SK-N-SH (cell line): ENCODE data around the gene LPP. TPM values are rescaled to one million over a fixed set of nuclear protein-coding genes. Genes with fewer than 3 reads are reported as not detected.

Experiments used
- CTCF ChIA-PET: fragments of 300-600, 350-600 bp; formaldehyde crosslinking; extraction: SDS; loops from one replicate; lab custom pipeline; 2021; lab: Yijun Ruan, JAX
- POLR2A ChIA-PET: fragments of 350-600 bp; sonication (Branson Sonifier 250); formaldehyde crosslinking; extraction: SDS; loops from one replicate; lab custom pipeline; 2020; ENCODE audit warnings: antibody characterized with exemption, inconsistent platforms; lab: Yijun Ruan, JAX
- DNase-seq: peaks from one replicate; pipeline ENCODE4 v3.0.0; 2012
- H2AFZ ChIP-seq: fragments of 200-600 bp; sonication (generic); 2 replicates; pipeline ENCODE4 v1.8.1; 2016; ENCODE audit warnings: antibody characterized with exemption, mild to moderate bottlenecking, low read depth
- H3F3A ChIP-seq: fragments of 200-600 bp; sonication (generic); replicated peaks from 2 replicates; pipeline ENCODE3; 2016; ENCODE audit warnings: antibody characterized with exemption, mild to moderate bottlenecking; ENCODE audit not compliant: insufficient read depth
- H3K27ac ChIP-seq, 2 experiments: fragments of 200-500 bp in 1 of 2; fragments of 200-600 bp in 1 of 2; sonication (Bioruptor generic) in 1 of 2; sonication (generic), shearing (Covaris generic) in 1 of 2; 2 replicates each; pipeline versions ENCODE4 v1.5.1 to v1.6.1; 2014 to 2016; ENCODE audit warnings: low read depth in 2 of 2, inconsistent platforms in 1 of 2, low read length in 1 of 2, mild to moderate bottlenecking in 1 of 2, mixed read lengths in 1 of 2
- H3K27me3 ChIP-seq: fragments of 200-600 bp; sonication (generic), shearing (Covaris generic); 2 replicates; pipeline ENCODE4 v1.6.1; 2016; ENCODE audit warnings: mixed run types; ENCODE audit not compliant: insufficient read depth
- H3K36me3 ChIP-seq, 2 experiments: fragments of 200-500 bp in 1 of 2; fragments of 200-600 bp in 1 of 2; sonication (Bioruptor generic) in 1 of 2; sonication (generic) in 1 of 2; replicated peaks in 1 of 2; 2 replicates each; pipeline versions ENCODE3 to v1.5.1; 2014 to 2016; ENCODE audit warnings: low read length in 1 of 2, mild to moderate bottlenecking in 1 of 2; ENCODE audit not compliant: insufficient read depth in 2 of 2, control insufficient read depth in 1 of 2
- H3K4me1 ChIP-seq, 2 experiments: fragments of 200-500 bp in 1 of 2; fragments of 200-600 bp in 1 of 2; sonication (Bioruptor generic) in 1 of 2; sonication (generic), shearing (Covaris generic) in 1 of 2; 2 replicates each; pipeline versions ENCODE4 v1.5.1 to v1.6.1; 2014 to 2016; ENCODE audit warnings: low read depth in 1 of 2, low read length in 1 of 2, mixed run types in 1 of 2; ENCODE audit not compliant: insufficient read depth in 2 of 2, control insufficient read depth in 1 of 2
- H3K4me2 ChIP-seq: fragments of 200-600 bp; sonication (generic), shearing (Covaris generic); 2 replicates; pipeline ENCODE4 v1.6.1; 2017; ENCODE audit warnings: mixed run types
- H3K4me3 ChIP-seq, 2 experiments: fragments of 200-500 bp in 1 of 2; fragments of 200-600 bp in 1 of 2; sonication (Bioruptor generic) in 1 of 2; sonication (generic), shearing (Covaris generic) in 1 of 2; 2 replicates each; pipeline versions ENCODE4 v1.5.1 to v1.8.1; 2014 to 2016; ENCODE audit warnings: low read depth in 2 of 2, inconsistent platforms in 1 of 2, low read length in 1 of 2, mild to moderate bottlenecking in 1 of 2, mixed read lengths in 1 of 2, moderate library complexity in 1 of 2
- H3K79me2 ChIP-seq: fragments of 200-600 bp; sonication (generic); 2 replicates; pipeline ENCODE4 v1.8.1; 2017; ENCODE audit warnings: mild to moderate bottlenecking; ENCODE audit not compliant: insufficient read depth
- H3K9ac ChIP-seq: fragments of 200-600 bp; sonication (generic); 2 replicates; pipeline ENCODE4 v1.6.1; 2017; ENCODE audit warnings: mixed run types
- H3K9me2 ChIP-seq: fragments of 200-600 bp; sonication (generic); 2 replicates; pipeline ENCODE4 v1.6.1; 2017; ENCODE audit warnings: mixed run types
- H3K9me3 ChIP-seq: fragments of 200-600 bp; sonication (generic); 2 replicates; pipeline ENCODE4 v1.6.1; 2017; ENCODE audit warnings: mixed run types, mild to moderate bottlenecking, moderate library complexity
- H4K20me1 ChIP-seq: fragments of 200-600 bp; sonication (generic); 2 replicates; pipeline ENCODE4 v1.6.1; 2017; ENCODE audit warnings: mild to moderate bottlenecking, mixed run types; ENCODE audit not compliant: insufficient read depth
- ELF1 ChIP-seq: IDR thresholded peaks from 2 replicates; pipeline ENCODE4 v1.4.0; 2012
- EP300 ChIP-seq, 2 experiments: IDR thresholded peaks; 2 replicates each; pipeline versions ENCODE4 v1.4.0 to v1.6.1; 2012; ENCODE audit warnings: borderline replicate concordance in 1 of 2, low read depth in 1 of 2, low read length in 1 of 2
- EZH2phosphoT487 ChIP-seq: fragments of 200-600 bp; sonication (generic); IDR thresholded peaks from 2 replicates; pipeline ENCODE4 v1.6.1; 2017; ENCODE audit warnings: low read depth, mixed run types, mild to moderate bottlenecking, antibody characterized with exemption, moderate library complexity, borderline replicate concordance
- FOSL2 ChIP-seq: IDR thresholded peaks from 2 replicates; pipeline ENCODE4 v1.4.0; 2012; ENCODE audit warnings: low read depth, mild to moderate bottlenecking, moderate library complexity, borderline replicate concordance
- FOXJ3 ChIP-seq: sonication (generic); formaldehyde crosslinking; IDR thresholded peaks from 2 replicates; pipeline ENCODE4 v1.5.1; 2020; ENCODE audit warnings: mild to moderate bottlenecking, missing genetic modification reagents
- GABPA ChIP-seq: IDR thresholded peaks from 2 replicates; pipeline ENCODE4 v1.4.0; 2012; ENCODE audit warnings: low read depth, mild to moderate bottlenecking
- GATA2 ChIP-seq: sonication (generic); formaldehyde crosslinking; IDR thresholded peaks from 2 replicates; pipeline ENCODE4 v1.5.0; 2020; ENCODE audit warnings: mild to moderate bottlenecking, missing genetic modification reagents
- JUND ChIP-seq: IDR thresholded peaks from 2 replicates; pipeline ENCODE4 v1.4.0; 2012
- MEF2A ChIP-seq: IDR thresholded peaks from 2 replicates; pipeline ENCODE4 v1.4.0; 2012; ENCODE audit warnings: low read depth, borderline replicate concordance
- MXI1 ChIP-seq: IDR thresholded peaks from 2 replicates; pipeline ENCODE4 v1.6.1; 2012; ENCODE audit warnings: mild to moderate bottlenecking, low read depth, low read length, improper control_type of control experiment
- NFIC ChIP-seq: IDR thresholded peaks from 2 replicates; pipeline ENCODE4 v1.4.0; 2012; ENCODE audit warnings: borderline replicate concordance
- NRF1 ChIP-seq: IDR thresholded peaks from 2 replicates; pipeline ENCODE4 v1.6.1; 2012; ENCODE audit warnings: low read depth, mild to moderate bottlenecking, low read length
- RAD21 ChIP-seq: IDR thresholded peaks from 2 replicates; pipeline ENCODE4 v1.6.1; 2012; ENCODE audit warnings: mild to moderate bottlenecking, low read length
- RCOR1 ChIP-seq: fragments of 150-350 bp; IDR thresholded peaks from 2 replicates; pipeline ENCODE4 v1.6.1; 2017; ENCODE audit warnings: antibody characterized with exemption, low read length
- RFX5 ChIP-seq: IDR thresholded peaks from 2 replicates; pipeline ENCODE4 v1.6.1; 2012; ENCODE audit warnings: mild to moderate bottlenecking, improper control_type of control experiment, low read length
- RXRA ChIP-seq: IDR thresholded peaks from 2 replicates; pipeline ENCODE4 v1.4.0; 2012; ENCODE audit warnings: low read depth, mild to moderate bottlenecking, borderline replicate concordance
- SMC3 ChIP-seq: IDR thresholded peaks from 2 replicates; pipeline ENCODE4 v1.6.1; 2012; ENCODE audit warnings: low read depth, low read length, improper control_type of control experiment
- TAF1 ChIP-seq: IDR thresholded peaks from 2 replicates; pipeline ENCODE4 v1.6.1; 2012; ENCODE audit warnings: low read depth, mild to moderate bottlenecking, low read length, moderate library complexity, borderline replicate concordance
- TCF12 ChIP-seq: IDR thresholded peaks from 2 replicates; pipeline ENCODE4 v1.4.0; 2012
- TEAD4 ChIP-seq: IDR thresholded peaks from 2 replicates; pipeline ENCODE4 v1.4.0; 2012; ENCODE audit warnings: mild to moderate bottlenecking, borderline replicate concordance; ENCODE audit not compliant: insufficient read depth
- YY1 ChIP-seq: IDR thresholded peaks from 2 replicates; pipeline ENCODE4 v1.4.0; 2012; ENCODE audit warnings: low read depth, mild to moderate bottlenecking
- WGBS: methylation state at CpG from one replicate; pipeline ENCODE4 v1.1.6; 2017; ENCODE audit warnings: low lambda C conversion rate; 5-methylcytosine and 5-hydroxymethylcytosine counted together
- polyA plus RNA-seq, 3 experiments: library from polyadenylated mRNA; depleted of rRNA; stranded (reverse); fragments of >200 nt; gene quantifications; 2 replicates each; pipeline ENCODE4 v1.2.3, GENCODE V29; 2012
- TF ChIP-seq, protein P1 (sequence below): IDR thresholded peaks from 2 replicates; pipeline ENCODE4 v1.4.0; 2012; ENCODE audit warnings: low read depth
- TF ChIP-seq, protein P2 (sequence below): IDR thresholded peaks from 2 replicates; pipeline ENCODE4; 2012
- TF ChIP-seq, protein P3 (sequence below): fragments of 150-350 bp; IDR thresholded peaks from 2 replicates; pipeline ENCODE4 v1.6.1; 2017; ENCODE audit warnings: antibody characterized with exemption, low read length, low read depth, borderline replicate concordance
- TF ChIP-seq, protein P4 (sequence below): IDR thresholded peaks from 2 replicates; pipeline ENCODE4 v1.4.0; 2012; ENCODE audit warnings: low read depth, borderline replicate concordance

Gene LPP
- polyA plus RNA-seq, 1 of the 3 experiments (the other 2 are of a cell fraction) = 6.6 TPM

DNA sequence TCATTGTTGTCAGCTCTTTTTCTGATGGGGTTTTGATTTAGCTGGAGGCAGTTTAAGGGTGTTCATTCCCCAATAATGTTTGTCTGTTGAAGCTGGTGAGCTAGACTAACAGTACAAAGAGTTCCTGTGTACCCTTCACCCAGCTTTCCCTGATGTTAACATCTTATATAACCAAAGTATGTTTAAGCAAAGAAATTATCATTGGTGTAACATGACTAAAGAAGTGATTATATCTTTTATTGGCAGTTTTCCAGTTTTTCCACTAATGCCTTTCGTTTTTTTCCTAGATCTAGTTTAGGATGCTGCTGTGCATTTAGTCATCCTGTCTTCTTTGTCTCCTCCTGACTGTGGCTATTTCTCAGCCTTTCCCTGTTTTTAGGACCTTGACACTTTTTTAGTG, 165.6 kb downstream of the LPP start:
- no peaks in the 10 kb centered on the region for H3K9me3 ChIP-seq
- no peaks in the 10 kb centered on the region for H3K9me2 ChIP-seq
- H3K79me2 ChIP-seq = peaks cover 89% of the 10 kb centered on the region
- no peaks in the 10 kb centered on the region for H3K36me3 ChIP-seq
- H3K4me2 ChIP-seq = peak overlapping the region; percentile 20; the same call in 1 of the 2 replicates
- H3K27ac ChIP-seq = peak overlapping the region in 1 of 2 experiments; percentile 81; a peak in 2 of 4 replicates
- H3K4me3 ChIP-seq = no peak overlapping the region
- TF ChIP-seq TEAD4 (no peak), EP300 (IDR thresholded peaks at IDR 0.05; ENCODE audit: borderline replicate concordance in 1 of 2, low read depth in 1 of 2, low read length in 1 of 2) (peak in 1 of 2 experiments; percentile 27; a peak in 1 of 4 replicates), ELF1 (no peak), FOSL2 (peak; percentile 55; the same call in 1 of the 2 replicates), NRF1 (no peak), RAD21 (no peak), SMC3 (no peak), YY1 (no peak), TCF12 (peak; percentile 50), GATA2 (no peak), JUND (peak; percentile 52), NFIC (peak; percentile 91), TAF1 (no peak)
- TF ChIP-seq, protein P1, sequence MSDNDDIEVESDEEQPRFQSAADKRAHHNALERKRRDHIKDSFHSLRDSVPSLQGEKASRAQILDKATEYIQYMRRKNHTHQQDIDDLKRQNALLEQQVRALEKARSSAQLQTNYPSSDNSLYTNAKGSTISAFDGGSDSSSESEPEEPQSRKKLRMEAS = no peak
- TF ChIP-seq, protein P2, sequence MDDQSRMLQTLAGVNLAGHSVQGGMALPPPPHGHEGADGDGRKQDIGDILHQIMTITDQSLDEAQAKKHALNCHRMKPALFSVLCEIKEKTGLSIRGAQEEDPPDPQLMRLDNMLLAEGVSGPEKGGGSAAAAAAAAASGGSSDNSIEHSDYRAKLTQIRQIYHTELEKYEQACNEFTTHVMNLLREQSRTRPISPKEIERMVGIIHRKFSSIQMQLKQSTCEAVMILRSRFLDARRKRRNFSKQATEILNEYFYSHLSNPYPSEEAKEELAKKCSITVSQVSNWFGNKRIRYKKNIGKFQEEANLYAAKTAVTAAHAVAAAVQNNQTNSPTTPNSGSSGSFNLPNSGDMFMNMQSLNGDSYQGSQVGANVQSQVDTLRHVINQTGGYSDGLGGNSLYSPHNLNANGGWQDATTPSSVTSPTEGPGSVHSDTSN = peak; percentile 43; the same call in 1 of the 2 replicates
- TF ChIP-seq, protein P3, sequence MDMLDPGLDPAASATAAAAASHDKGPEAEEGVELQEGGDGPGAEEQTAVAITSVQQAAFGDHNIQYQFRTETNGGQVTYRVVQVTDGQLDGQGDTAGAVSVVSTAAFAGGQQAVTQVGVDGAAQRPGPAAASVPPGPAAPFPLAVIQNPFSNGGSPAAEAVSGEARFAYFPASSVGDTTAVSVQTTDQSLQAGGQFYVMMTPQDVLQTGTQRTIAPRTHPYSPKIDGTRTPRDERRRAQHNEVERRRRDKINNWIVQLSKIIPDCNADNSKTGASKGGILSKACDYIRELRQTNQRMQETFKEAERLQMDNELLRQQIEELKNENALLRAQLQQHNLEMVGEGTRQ = no peak
- peak overlapping the region; percentile 22; the same call in 1 of the 2 replicates for H3K9ac ChIP-seq
- H2AFZ ChIP-seq = no peak overlapping the region
- peaks cover 34% of the 10 kb centered on the region for H3F3A ChIP-seq
- DNase-seq = no peak
- 3% methylated on average over 1 of the region's 1 CpG for WGBS
- POLR2A ChIA-PET = no interaction called here
- H3K27me3 ChIP-seq = no peaks in the 10 kb centered on the region
- H3K4me1 ChIP-seq = peaks cover 0 to 22% of the 10 kb centered on the region in 2 experiments; a peak in 1 of 4 replicates
- CTCF ChIA-PET = no interaction called here
- H4K20me1 ChIP-seq = no peaks in the 10 kb centered on the region

DNA sequence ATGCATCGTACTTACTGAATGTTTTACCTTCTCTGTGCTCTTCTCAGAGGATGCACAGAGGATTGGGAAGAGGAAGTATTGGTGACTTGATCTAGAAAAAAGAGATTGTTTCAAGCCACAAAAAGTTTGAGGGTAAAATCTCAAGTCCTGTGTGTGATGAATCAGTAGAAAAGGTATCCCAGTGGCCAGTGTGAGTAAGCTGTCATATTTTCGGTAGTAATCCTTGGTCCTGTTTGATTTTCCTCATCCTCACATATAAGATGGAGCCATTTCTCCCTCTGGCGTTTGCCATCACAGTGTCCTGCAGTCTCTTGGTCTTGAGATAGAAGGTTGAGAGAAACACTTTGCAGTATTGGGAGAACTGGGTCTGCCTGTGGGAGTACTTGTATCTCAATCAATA, 166.8 kb downstream of the LPP start:
- H4K20me1 ChIP-seq = no peaks in the 10 kb centered on the region
- peaks cover 30% of the 10 kb centered on the region for H3F3A ChIP-seq
- H3K4me2 ChIP-seq = peak overlapping the region; percentile 20
- no peaks in the 10 kb centered on the region for H3K27me3 ChIP-seq
- H3K9ac ChIP-seq = no peak overlapping the region; the same call in 1 of the 2 replicates
- no peak for DNase-seq
- H2AFZ ChIP-seq = no peak overlapping the region
- H3K27ac ChIP-seq = peak overlapping the region in 1 of 2 experiments; percentile 81; a peak in 2 of 4 replicates
- 27% methylated on average over 3 of the region's 3 CpGs for WGBS
- H3K9me3 ChIP-seq = no peaks in the 10 kb centered on the region
- CTCF ChIA-PET = no interaction called here
- POLR2A ChIA-PET = no interaction called here
- peaks cover 88% of the 10 kb centered on the region for H3K79me2 ChIP-seq
- no peak overlapping the region for H3K4me3 ChIP-seq
- H3K9me2 ChIP-seq = no peaks in the 10 kb centered on the region
- peaks cover 0 to under 1% of the 10 kb centered on the region in 2 experiments for H3K36me3 ChIP-seq
- peaks cover 0 to 20% of the 10 kb centered on the region in 2 experiments; a peak in 1 of 4 replicates for H3K4me1 ChIP-seq
- TF ChIP-seq RCOR1 (no peak), EZH2phosphoT487 (no peak), MEF2A (no peak), RFX5 (no peak), RXRA (no peak), ELF1 (no peak), MXI1 (no peak), YY1 (no peak), EP300 (IDR thresholded peaks at IDR 0.05; ENCODE audit: borderline replicate concordance in 1 of 2, low read depth in 1 of 2, low read length in 1 of 2) (peak in 1 of 2 experiments; percentile 27; a peak in 1 of 4 replicates), GABPA (no peak), FOXJ3 (CRISPR knock-in tag) (no peak), SMC3 (no peak), NRF1 (no peak)
- TF ChIP-seq, protein P3 = no peak
- TF ChIP-seq, protein P4, sequence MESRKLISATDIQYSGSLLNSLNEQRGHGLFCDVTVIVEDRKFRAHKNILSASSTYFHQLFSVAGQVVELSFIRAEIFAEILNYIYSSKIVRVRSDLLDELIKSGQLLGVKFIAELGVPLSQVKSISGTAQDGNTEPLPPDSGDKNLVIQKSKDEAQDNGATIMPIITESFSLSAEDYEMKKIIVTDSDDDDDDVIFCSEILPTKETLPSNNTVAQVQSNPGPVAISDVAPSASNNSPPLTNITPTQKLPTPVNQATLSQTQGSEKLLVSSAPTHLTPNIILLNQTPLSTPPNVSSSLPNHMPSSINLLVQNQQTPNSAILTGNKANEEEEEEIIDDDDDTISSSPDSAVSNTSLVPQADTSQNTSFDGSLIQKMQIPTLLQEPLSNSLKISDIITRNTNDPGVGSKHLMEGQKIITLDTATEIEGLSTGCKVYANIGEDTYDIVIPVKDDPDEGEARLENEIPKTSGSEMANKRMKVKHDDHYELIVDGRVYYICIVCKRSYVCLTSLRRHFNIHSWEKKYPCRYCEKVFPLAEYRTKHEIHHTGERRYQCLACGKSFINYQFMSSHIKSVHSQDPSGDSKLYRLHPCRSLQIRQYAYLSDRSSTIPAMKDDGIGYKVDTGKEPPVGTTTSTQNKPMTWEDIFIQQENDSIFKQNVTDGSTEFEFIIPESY = no peak
